ENCODE measurements around the gene NCAM1.

Gene NCAM1

GRCh38 chr11:112933970-112934369 is 27.2 kb upstream of the NCAM1 start:
- H3K4me1 ChIP-seq (ENCODE audit: control insufficient read depth, insufficient read depth, low read depth, low read length): no peaks in the 10 kb centered on the region
- no peak overlapping the region for H3K4me3 ChIP-seq (ENCODE audit: insufficient read depth in 1 of 2, low read depth in 1 of 2, low read length in 2 of 2)
- peaks cover 0 to 32% of the 10 kb centered on the region in 2 experiments for H3K27me3 ChIP-seq (ENCODE audit: control insufficient read depth in 1 of 2, insufficient read depth in 1 of 2, low read length in 2 of 2)
- H2BK5ac ChIP-seq (ENCODE audit: low read depth, low read length, poor library complexity, severe bottlenecking): no peak overlapping the region
- H3K36me3 ChIP-seq (ENCODE audit: control insufficient read depth in 1 of 2, insufficient read depth in 2 of 2, low read depth in 1 of 2, low read length in 2 of 2): no peaks in the 10 kb centered on the region
- no peak overlapping the region for H3K4ac ChIP-seq (ENCODE audit: low read depth in 1 of 2, low read length in 2 of 2)
- H4K91ac ChIP-seq (ENCODE audit: low read length): no peak overlapping the region
- no peak overlapping the region for H3K9ac ChIP-seq (ENCODE audit: low read length)
- no peak overlapping the region for H2AK5ac ChIP-seq (ENCODE audit: low read length, severe bottlenecking)
- WGBS: 82% methylated on average over 3 of the region's 3 CpGs
- no peaks in the 10 kb centered on the region for H3K9me3 ChIP-seq (ENCODE audit: control insufficient read depth, low read length)
- no peak overlapping the region for H3K23ac ChIP-seq (ENCODE audit: low read length in 2 of 2)
- no peak overlapping the region for H3K14ac ChIP-seq (ENCODE audit: low read length in 2 of 2)
- H4K8ac ChIP-seq (ENCODE audit: low read length): no peak overlapping the region
- H2AFZ ChIP-seq (ENCODE audit: low read depth, low read length): no peak overlapping the region
- H3K79me1 ChIP-seq (replicated peaks; ENCODE audit: low read length, poor library complexity, severe bottlenecking): no peaks in the 10 kb centered on the region
- no peak overlapping the region for H3K4me2 ChIP-seq (ENCODE audit: low read length, poor library complexity, severe bottlenecking)
- no peak overlapping the region for H3K18ac ChIP-seq (ENCODE audit: low read depth in 1 of 2, low read length in 2 of 2)
- no peak for DNase-seq
- H2BK15ac ChIP-seq (ENCODE audit: low read depth, poor library complexity, severe bottlenecking): no peak overlapping the region
- no peak overlapping the region for H2BK120ac ChIP-seq (ENCODE audit: low read depth, low read length)
- no peak overlapping the region for H2BK12ac ChIP-seq (ENCODE audit: low read length in 2 of 2)
- no peak overlapping the region for H3K27ac ChIP-seq (ENCODE audit: low read length, poor library complexity, severe bottlenecking)

GRCh38 chr11:112941104-112941503 is 20.1 kb upstream of the NCAM1 start:
- H2AFZ ChIP-seq (ENCODE audit: low read depth, low read length): no peak overlapping the region
- H3K4me1 ChIP-seq (ENCODE audit: control insufficient read depth, insufficient read depth, low read depth, low read length): no peaks in the 10 kb centered on the region
- no peak overlapping the region for H2BK15ac ChIP-seq (ENCODE audit: low read depth, poor library complexity, severe bottlenecking)
- H3K4ac ChIP-seq (ENCODE audit: low read depth in 1 of 2, low read length in 2 of 2): no peak overlapping the region
- H3K14ac ChIP-seq (ENCODE audit: low read length in 2 of 2): no peak overlapping the region
- no peak overlapping the region for H3K4me2 ChIP-seq (ENCODE audit: low read length, poor library complexity, severe bottlenecking)
- H4K91ac ChIP-seq (ENCODE audit: low read length): no peak overlapping the region
- H3K27me3 ChIP-seq (ENCODE audit: control insufficient read depth in 1 of 2, insufficient read depth in 1 of 2, low read length in 2 of 2): peaks cover 0 to 33% of the 10 kb centered on the region in 2 experiments
- DNase-seq: no peak
- H3K36me3 ChIP-seq (ENCODE audit: control insufficient read depth in 1 of 2, insufficient read depth in 2 of 2, low read depth in 1 of 2, low read length in 2 of 2): no peaks in the 10 kb centered on the region
- no peak overlapping the region for H2BK12ac ChIP-seq (ENCODE audit: low read length in 2 of 2)
- H3K9me3 ChIP-seq (ENCODE audit: control insufficient read depth, low read length): no peaks in the 10 kb centered on the region
- H3K79me1 ChIP-seq (replicated peaks; ENCODE audit: low read length, poor library complexity, severe bottlenecking): no peaks in the 10 kb centered on the region
- no peak overlapping the region for H3K18ac ChIP-seq (ENCODE audit: low read depth in 1 of 2, low read length in 2 of 2)
- no peak overlapping the region for H3K23ac ChIP-seq (ENCODE audit: low read length in 2 of 2)
- H3K27ac ChIP-seq (ENCODE audit: low read length, poor library complexity, severe bottlenecking): no peak overlapping the region
- H3K9ac ChIP-seq (ENCODE audit: low read length): no peak overlapping the region
- no peak overlapping the region for H3K4me3 ChIP-seq (ENCODE audit: insufficient read depth in 1 of 2, low read depth in 1 of 2, low read length in 2 of 2)
- H2BK5ac ChIP-seq (ENCODE audit: low read depth, low read length, poor library complexity, severe bottlenecking): no peak overlapping the region
- H2AK5ac ChIP-seq (ENCODE audit: low read length, severe bottlenecking): no peak overlapping the region
- WGBS: 76% methylated on average over 2 of the region's 2 CpGs
- H4K8ac ChIP-seq (ENCODE audit: low read length): no peak overlapping the region
- H2BK120ac ChIP-seq (ENCODE audit: low read depth, low read length): no peak overlapping the region

DNA sequence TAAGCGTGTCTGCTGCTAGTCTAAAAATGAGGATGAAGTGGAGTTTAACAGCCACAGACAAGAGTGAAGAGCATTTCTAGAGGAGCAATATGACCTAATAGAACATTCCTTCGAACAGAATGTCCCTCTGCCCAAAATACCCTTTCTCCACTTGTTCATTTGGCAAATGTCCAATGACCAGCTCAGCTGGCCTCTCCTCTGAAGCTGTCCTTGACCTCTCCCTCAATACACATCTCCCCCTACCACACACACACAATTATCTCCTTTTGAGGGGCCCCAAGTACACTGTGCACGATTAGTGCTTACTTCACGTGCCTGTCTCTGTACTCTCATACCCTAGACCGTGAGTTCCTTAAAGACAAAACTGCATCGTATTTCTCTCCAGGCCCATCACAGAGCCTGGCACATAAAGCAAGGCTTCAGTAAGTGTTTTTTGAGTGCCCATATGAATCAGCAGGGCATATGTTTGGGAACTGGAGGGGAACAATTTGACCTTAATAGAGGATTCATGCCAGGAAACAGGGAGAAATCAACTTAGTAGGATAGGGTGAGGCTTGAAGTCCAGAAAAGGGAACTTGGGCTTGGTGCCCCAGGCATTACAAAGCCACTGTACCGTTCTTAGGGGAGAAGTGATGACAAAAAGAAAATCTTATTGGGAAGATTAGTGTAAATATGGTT is 18.1 kb upstream of the NCAM1 start:
- Histone ChIP-seq H3K23ac (ENCODE audit: low read length in 2 of 2) (no peak overlapping the region), H3K9ac (ENCODE audit: low read length) (no peak overlapping the region), H3K4me3 (ENCODE audit: insufficient read depth in 1 of 2, low read depth in 1 of 2, low read length in 2 of 2) (no peak overlapping the region), H3K18ac (ENCODE audit: low read depth in 1 of 2, low read length in 2 of 2) (no peak overlapping the region), H2BK5ac (ENCODE audit: low read depth, low read length, poor library complexity, severe bottlenecking) (no peak overlapping the region), H2BK12ac (ENCODE audit: low read length in 2 of 2) (no peak overlapping the region), H3K36me3 (ENCODE audit: control insufficient read depth in 1 of 2, insufficient read depth in 2 of 2, low read depth in 1 of 2, low read length in 2 of 2) (no peaks in the 10 kb centered on the region), H3K27me3 (ENCODE audit: control insufficient read depth in 1 of 2, insufficient read depth in 1 of 2, low read length in 2 of 2) (peaks cover 0 to 37% of the 10 kb centered on the region in 2 experiments), H2AK5ac (ENCODE audit: low read length, severe bottlenecking) (no peak overlapping the region), H2BK15ac (ENCODE audit: low read depth, poor library complexity, severe bottlenecking) (no peak overlapping the region), H3K4ac (ENCODE audit: low read depth in 1 of 2, low read length in 2 of 2) (no peak overlapping the region), H3K4me2 (ENCODE audit: low read length, poor library complexity, severe bottlenecking) (no peak overlapping the region), H4K8ac (ENCODE audit: low read length) (no peak overlapping the region), H3K27ac (ENCODE audit: low read length, poor library complexity, severe bottlenecking) (no peak overlapping the region), H2BK120ac (ENCODE audit: low read depth, low read length) (no peak overlapping the region), H3K9me3 (ENCODE audit: control insufficient read depth, low read length) (no peaks in the 10 kb centered on the region), H3K79me1 (replicated peaks; ENCODE audit: low read length, poor library complexity, severe bottlenecking) (no peaks in the 10 kb centered on the region), H3K4me1 (ENCODE audit: control insufficient read depth, insufficient read depth, low read depth, low read length) (no peaks in the 10 kb centered on the region), H2AFZ (ENCODE audit: low read depth, low read length) (no peak overlapping the region), H4K91ac (ENCODE audit: low read length) (no peak overlapping the region), H3K14ac (ENCODE audit: low read length in 2 of 2) (no peak overlapping the region)
- WGBS: 61% methylated on average over 6 of the region's 7 CpGs
- DNase-seq: no peak

DNA sequence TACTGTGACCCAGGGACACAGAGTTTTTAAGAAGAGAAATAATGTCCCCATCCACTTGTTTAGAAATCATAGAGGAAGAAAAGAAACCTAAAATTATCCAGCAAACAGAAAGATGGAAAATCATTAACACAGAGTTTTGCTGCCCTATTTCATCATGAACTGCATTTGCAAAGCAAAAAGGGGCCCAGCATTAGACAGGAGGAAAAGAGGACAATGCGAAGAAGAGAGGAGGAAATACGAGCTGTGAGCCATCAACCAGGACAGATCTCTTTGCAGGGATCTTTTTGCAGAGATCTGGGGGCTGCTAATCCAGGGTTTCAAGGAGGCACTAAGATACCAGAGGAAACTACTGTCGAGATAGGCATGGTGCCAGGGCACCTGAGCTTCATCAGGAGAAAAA is 14.4 kb upstream of the NCAM1 start:
- H3K27me3 ChIP-seq (ENCODE audit: control insufficient read depth in 1 of 2, insufficient read depth in 1 of 2, low read length in 2 of 2): peaks cover 0 to 37% of the 10 kb centered on the region in 2 experiments
- WGBS: 74% methylated on average over 3 of the region's 3 CpGs
- H3K23ac ChIP-seq (ENCODE audit: low read length in 2 of 2): no peak overlapping the region

More for the DNA sequence above, 14.4 kb upstream of the NCAM1 start:
- Histone ChIP-seq H4K8ac (ENCODE audit: low read length) (no peak overlapping the region), H3K9ac (ENCODE audit: low read length) (no peak overlapping the region), H3K4ac (ENCODE audit: low read depth in 1 of 2, low read length in 2 of 2) (no peak overlapping the region), H3K36me3 (ENCODE audit: control insufficient read depth in 1 of 2, insufficient read depth in 2 of 2, low read depth in 1 of 2, low read length in 2 of 2) (no peaks in the 10 kb centered on the region), H3K4me3 (ENCODE audit: insufficient read depth in 1 of 2, low read depth in 1 of 2, low read length in 2 of 2) (no peak overlapping the region), H3K18ac (ENCODE audit: low read depth in 1 of 2, low read length in 2 of 2) (no peak overlapping the region), H2AK5ac (ENCODE audit: low read length, severe bottlenecking) (no peak overlapping the region), H3K79me1 (replicated peaks; ENCODE audit: low read length, poor library complexity, severe bottlenecking) (no peaks in the 10 kb centered on the region), H2AFZ (ENCODE audit: low read depth, low read length) (no peak overlapping the region), H2BK12ac (ENCODE audit: low read length in 2 of 2) (no peak overlapping the region), H3K9me3 (ENCODE audit: control insufficient read depth, low read length) (peaks cover 5% of the 10 kb centered on the region), H3K4me2 (ENCODE audit: low read length, poor library complexity, severe bottlenecking) (no peak overlapping the region), H2BK120ac (ENCODE audit: low read depth, low read length) (no peak overlapping the region), H3K27ac (ENCODE audit: low read length, poor library complexity, severe bottlenecking) (no peak overlapping the region), H3K14ac (ENCODE audit: low read length in 2 of 2) (no peak overlapping the region), H4K91ac (ENCODE audit: low read length) (no peak overlapping the region), H2BK5ac (ENCODE audit: low read depth, low read length, poor library complexity, severe bottlenecking) (no peak overlapping the region), H2BK15ac (ENCODE audit: low read depth, poor library complexity, severe bottlenecking) (no peak overlapping the region), H3K4me1 (ENCODE audit: control insufficient read depth, insufficient read depth, low read depth, low read length) (no peaks in the 10 kb centered on the region)
- no peak for DNase-seq

Measured in mesenchymal stem cell (in vitro differentiated cells and primary cell).